Measurements from ENCODE around the gene NCKAP1.
"Not testable (repeated sequence)": the region's sequence is repeated elsewhere in the genome, so short reads cannot be mapped to it uniquely, and the experiment has no call there.

NCKAP1 gene

GRCh38 chr2:182906454-182906853 is 131.8 kb downstream of the NCKAP1 start:
- H3K36me3 ChIP-seq (ENCODE audit: control insufficient read depth, insufficient read depth, low read length, severe bottlenecking) = peaks cover 27% of the 10 kb centered on the region
- no peak for DNase-seq (ENCODE audit: low read depth)

DNA sequence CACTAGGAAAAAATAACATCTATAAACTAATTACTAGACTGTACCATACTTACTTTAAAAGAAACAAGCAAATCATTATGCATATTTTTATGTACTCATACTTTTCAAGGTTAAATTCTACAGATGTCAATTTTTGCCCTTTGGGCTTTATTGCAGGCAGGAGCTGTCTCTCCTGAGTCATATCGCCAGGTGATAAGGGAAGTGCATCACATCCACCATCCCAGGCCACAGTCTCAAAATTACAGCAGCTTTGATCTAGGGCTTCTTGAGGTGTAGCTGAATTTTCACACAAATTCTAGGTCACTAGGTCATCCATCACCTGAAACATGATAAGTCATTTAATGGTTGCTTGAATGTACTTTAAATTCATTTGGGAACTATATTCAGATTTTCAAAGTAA is 133.4 kb downstream of the NCKAP1 start:
- H3K36me3 ChIP-seq (ENCODE audit: control insufficient read depth, insufficient read depth, low read length, severe bottlenecking) = peaks cover 18% of the 10 kb centered on the region
- no peaks in the 10 kb centered on the region for H3K27me3 ChIP-seq (replicated peaks; ENCODE audit: control insufficient read depth, insufficient read depth, low read length)
- no peaks in the 10 kb centered on the region for H3K9me3 ChIP-seq (ENCODE audit: control insufficient read depth, low read length)
- H3K4me1 ChIP-seq (ENCODE audit: control insufficient read depth, insufficient read depth, low read length) = peaks cover 8% of the 10 kb centered on the region
- H3K4me3 ChIP-seq (ENCODE audit: low read length) = no peak overlapping the region
- DNase-seq (ENCODE audit: low read depth) = no peak
- no peak overlapping the region for H3K9ac ChIP-seq (ENCODE audit: low read length)

More at GRCh38 chr2:182906454-182906853, 131.8 kb downstream of the NCKAP1 start:
- Histone ChIP-seq H3K27me3 (replicated peaks; ENCODE audit: control insufficient read depth, insufficient read depth, low read length) (no peaks in the 10 kb centered on the region), H3K9me3 (ENCODE audit: control insufficient read depth, low read length) (no peaks in the 10 kb centered on the region), H3K4me1 (ENCODE audit: control insufficient read depth, insufficient read depth, low read length) (peaks cover 8% of the 10 kb centered on the region), H3K9ac (ENCODE audit: low read length) (no peak overlapping the region), H3K4me3 (ENCODE audit: low read length) (no peak overlapping the region)

DNA sequence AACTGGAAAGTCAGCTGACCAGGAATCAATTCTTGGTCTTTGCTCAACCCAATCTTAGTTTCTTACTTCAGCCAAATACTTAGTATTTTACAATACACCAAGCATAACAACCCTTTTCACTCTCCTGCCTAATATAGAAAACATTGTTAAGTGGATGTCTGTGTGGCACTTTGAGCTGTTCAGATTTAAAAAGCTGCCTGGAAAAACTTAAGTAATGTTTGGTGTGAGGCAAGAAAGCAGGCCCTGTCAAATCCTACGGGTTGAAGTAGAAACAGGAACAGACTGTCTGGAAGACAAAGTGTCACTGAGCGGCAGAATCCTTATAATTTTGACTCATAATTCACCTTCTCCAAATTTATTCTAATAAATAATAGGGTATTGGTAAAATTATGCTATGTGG is 134.7 kb downstream of the NCKAP1 start:
- Histone ChIP-seq H3K27me3 (replicated peaks; ENCODE audit: control insufficient read depth, insufficient read depth, low read length) (no peaks in the 10 kb centered on the region), H3K4me3 (ENCODE audit: low read length) (no peak overlapping the region), H3K9me3 (ENCODE audit: control insufficient read depth, low read length) (no peaks in the 10 kb centered on the region), H3K9ac (ENCODE audit: low read length) (no peak overlapping the region), H3K4me1 (ENCODE audit: control insufficient read depth, insufficient read depth, low read length) (peaks cover 8% of the 10 kb centered on the region), H3K36me3 (ENCODE audit: control insufficient read depth, insufficient read depth, low read length, severe bottlenecking) (peaks cover 8% of the 10 kb centered on the region)
- no peak for DNase-seq (ENCODE audit: low read depth)

DNA sequence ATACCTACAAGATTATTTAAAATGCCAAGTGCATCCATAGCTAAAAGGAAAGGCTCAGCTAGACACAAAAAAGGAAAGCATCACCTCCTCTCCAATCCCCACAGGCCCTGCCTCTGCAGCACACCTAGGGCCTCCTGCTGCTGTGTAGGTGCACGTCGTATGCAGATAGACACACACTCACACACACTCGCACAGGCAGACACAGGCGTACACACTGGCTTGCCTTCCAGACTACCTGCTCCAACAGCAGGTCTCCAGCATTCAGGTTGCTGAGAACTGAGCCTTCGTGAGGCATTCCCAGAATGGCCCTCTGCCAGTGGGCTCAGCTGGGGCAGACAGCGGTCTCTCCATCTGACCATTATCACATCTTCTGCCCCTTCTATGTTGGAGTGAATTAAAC is 136.5 kb downstream of the NCKAP1 start:
- no peak for DNase-seq (ENCODE audit: low read depth)
- no peak overlapping the region for H3K9ac ChIP-seq (ENCODE audit: low read length)
- H3K27me3 ChIP-seq (replicated peaks; ENCODE audit: control insufficient read depth, insufficient read depth, low read length) = no peaks in the 10 kb centered on the region
- H3K4me1 ChIP-seq (ENCODE audit: control insufficient read depth, insufficient read depth, low read length) = no peaks in the 10 kb centered on the region
- no peak overlapping the region for H3K4me3 ChIP-seq (ENCODE audit: low read length)
- peaks cover 8% of the 10 kb centered on the region for H3K36me3 ChIP-seq (ENCODE audit: control insufficient read depth, insufficient read depth, low read length, severe bottlenecking)
- no peaks in the 10 kb centered on the region for H3K9me3 ChIP-seq (ENCODE audit: control insufficient read depth, low read length)

GRCh38 chr2:182898718-182899117 is 139.5 kb downstream of the NCKAP1 start:
- Histone ChIP-seq H3K4me1 (ENCODE audit: control insufficient read depth, insufficient read depth, low read length) (no peaks in the 10 kb centered on the region), H3K4me3 (ENCODE audit: low read length) (no peak overlapping the region)

GRCh38 chr2:182897137-182897536 is 141.1 kb downstream of the NCKAP1 start:
- Histone ChIP-seq H3K9ac (ENCODE audit: low read length) (no peak overlapping the region), H3K36me3 (ENCODE audit: control insufficient read depth, insufficient read depth, low read length, severe bottlenecking) (no peaks in the 10 kb centered on the region), H3K9me3 (ENCODE audit: control insufficient read depth, low read length) (no peaks in the 10 kb centered on the region), H3K4me1 (ENCODE audit: control insufficient read depth, insufficient read depth, low read length) (no peaks in the 10 kb centered on the region), H3K27me3 (replicated peaks; ENCODE audit: control insufficient read depth, insufficient read depth, low read length) (no peaks in the 10 kb centered on the region), H3K4me3 (ENCODE audit: low read length) (no peak overlapping the region)
- no peak for DNase-seq (ENCODE audit: low read depth)

More at GRCh38 chr2:182898718-182899117, 139.5 kb downstream of the NCKAP1 start:
- H3K36me3 ChIP-seq (ENCODE audit: control insufficient read depth, insufficient read depth, low read length, severe bottlenecking) = no peaks in the 10 kb centered on the region
- no peak for DNase-seq (ENCODE audit: low read depth)
- no peaks in the 10 kb centered on the region for H3K27me3 ChIP-seq (replicated peaks; ENCODE audit: control insufficient read depth, insufficient read depth, low read length)
- H3K9me3 ChIP-seq (ENCODE audit: control insufficient read depth, low read length) = no peaks in the 10 kb centered on the region
- no peak overlapping the region for H3K9ac ChIP-seq (ENCODE audit: low read length)

- no peak overlapping the region for H3K4me3 ChIP-seq (ENCODE audit: low read length)
- no peaks in the 10 kb centered on the region for H3K9me3 ChIP-seq (ENCODE audit: control insufficient read depth, low read length)
- DNase-seq (ENCODE audit: low read depth) = no peak
- H3K27me3 ChIP-seq (replicated peaks; ENCODE audit: control insufficient read depth, insufficient read depth, low read length) = no peaks in the 10 kb centered on the region
- H3K36me3 ChIP-seq (ENCODE audit: control insufficient read depth, insufficient read depth, low read length, severe bottlenecking) = no peaks in the 10 kb centered on the region
- H3K9ac ChIP-seq (ENCODE audit: low read length) = no peak overlapping the region
- H3K4me1 ChIP-seq (ENCODE audit: control insufficient read depth, insufficient read depth, low read length) = peaks cover 9% of the 10 kb centered on the region
These were observed 142.5 kb downstream of the NCKAP1 start for GRCh38 chr2:182895798-182896197.

DNA sequence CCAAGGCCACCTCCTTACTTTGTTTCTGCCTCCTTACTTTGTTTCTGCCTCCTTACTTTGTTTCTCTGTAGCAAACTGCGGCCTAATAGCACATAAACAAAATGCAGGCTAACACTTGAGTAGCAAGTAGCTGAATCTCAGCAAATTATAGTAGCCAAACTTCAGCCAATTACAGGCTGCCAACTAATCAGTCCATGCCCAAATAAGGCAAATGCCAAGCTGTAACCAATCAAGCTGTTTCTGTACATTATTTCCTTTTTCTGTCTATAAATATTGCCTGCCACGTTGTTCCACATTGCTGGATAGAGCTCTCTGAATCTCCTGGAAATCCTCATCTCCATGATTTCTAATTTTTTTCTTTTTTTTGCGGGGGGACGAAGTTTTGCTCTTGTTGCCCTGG is 143.1 kb downstream of the NCKAP1 start:
- no peaks in the 10 kb centered on the region for H3K27me3 ChIP-seq (replicated peaks; ENCODE audit: control insufficient read depth, insufficient read depth, low read length)
- no peak overlapping the region for H3K4me3 ChIP-seq (ENCODE audit: low read length)
- no peak overlapping the region for H3K9ac ChIP-seq (ENCODE audit: low read length)
- no peaks in the 10 kb centered on the region for H3K36me3 ChIP-seq (ENCODE audit: control insufficient read depth, insufficient read depth, low read length, severe bottlenecking)
- DNase-seq (ENCODE audit: low read depth) = no peak
- H3K4me1 ChIP-seq (ENCODE audit: control insufficient read depth, insufficient read depth, low read length) = peaks cover 10% of the 10 kb centered on the region
- no peaks in the 10 kb centered on the region for H3K9me3 ChIP-seq (ENCODE audit: control insufficient read depth, low read length)

GRCh38 chr2:182894174-182894573 is 144.1 kb downstream of the NCKAP1 start:
- Histone ChIP-seq H3K9me3 (ENCODE audit: control insufficient read depth, low read length) (no peaks in the 10 kb centered on the region), H3K9ac (ENCODE audit: low read length) (no peak overlapping the region), H3K27me3 (replicated peaks; ENCODE audit: control insufficient read depth, insufficient read depth, low read length) (no peaks in the 10 kb centered on the region), H3K36me3 (ENCODE audit: control insufficient read depth, insufficient read depth, low read length, severe bottlenecking) (no peaks in the 10 kb centered on the region), H3K4me3 (ENCODE audit: low read length) (no peak overlapping the region), H3K4me1 (ENCODE audit: control insufficient read depth, insufficient read depth, low read length) (peaks cover 10% of the 10 kb centered on the region)
- peak; percentile 59 for DNase-seq (ENCODE audit: low read depth)

GRCh38 chr2:182893666-182894065 is 144.6 kb downstream of the NCKAP1 start:
- DNase-seq (ENCODE audit: low read depth) = no peak
- Histone ChIP-seq H3K9ac (ENCODE audit: low read length) (no peak overlapping the region), H3K9me3 (ENCODE audit: control insufficient read depth, low read length) (no peaks in the 10 kb centered on the region), H3K4me1 (ENCODE audit: control insufficient read depth, insufficient read depth, low read length) (peaks cover 10% of the 10 kb centered on the region), H3K27me3 (replicated peaks; ENCODE audit: control insufficient read depth, insufficient read depth, low read length) (no peaks in the 10 kb centered on the region), H3K4me3 (ENCODE audit: low read length) (no peak overlapping the region), H3K36me3 (ENCODE audit: control insufficient read depth, insufficient read depth, low read length, severe bottlenecking) (no peaks in the 10 kb centered on the region)

- H3K4me1 ChIP-seq (ENCODE audit: control insufficient read depth, insufficient read depth, low read length) = peaks cover 10% of the 10 kb centered on the region
- DNase-seq (ENCODE audit: low read depth) = not testable (repeated sequence)
These were observed 145.2 kb downstream of the NCKAP1 start for GRCh38 chr2:182893035-182893434.

DNA sequence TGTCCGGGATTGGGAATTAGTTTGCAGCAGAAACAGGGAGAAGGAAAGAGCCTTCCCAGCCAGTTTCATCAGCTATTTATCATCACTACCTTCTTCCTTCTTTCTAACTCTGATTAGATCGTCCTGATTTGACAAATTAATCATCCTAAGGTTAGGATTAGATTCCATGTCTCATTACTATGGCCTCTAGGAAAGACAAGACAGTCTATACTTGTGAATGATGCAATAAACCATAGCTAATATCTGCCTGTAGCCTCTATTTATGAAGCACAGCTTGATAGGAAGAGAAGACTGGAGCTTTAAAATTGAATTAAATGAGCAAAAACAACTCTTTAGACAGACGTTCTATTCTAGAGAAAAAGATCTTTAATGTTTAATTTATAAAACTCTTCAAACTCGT is 146.6 kb downstream of the NCKAP1 start:
- H3K9ac ChIP-seq (ENCODE audit: low read length) = no peak overlapping the region
- H3K27me3 ChIP-seq (replicated peaks; ENCODE audit: control insufficient read depth, insufficient read depth, low read length) = no peaks in the 10 kb centered on the region
- DNase-seq (ENCODE audit: low read depth) = no peak

More at GRCh38 chr2:182893035-182893434, 145.2 kb downstream of the NCKAP1 start:
- not testable (repeated sequence) for H3K4me3 ChIP-seq (ENCODE audit: low read length); H3K27me3 ChIP-seq (replicated peaks; ENCODE audit: control insufficient read depth, insufficient read depth, low read length); H3K9ac ChIP-seq (ENCODE audit: low read length); H3K36me3 ChIP-seq (ENCODE audit: control insufficient read depth, insufficient read depth, low read length, severe bottlenecking); H3K9me3 ChIP-seq (ENCODE audit: control insufficient read depth, low read length)

More for the DNA sequence above, 146.6 kb downstream of the NCKAP1 start:
- Histone ChIP-seq H3K36me3 (ENCODE audit: control insufficient read depth, insufficient read depth, low read length, severe bottlenecking) (no peaks in the 10 kb centered on the region), H3K9me3 (ENCODE audit: control insufficient read depth, low read length) (no peaks in the 10 kb centered on the region), H3K4me3 (ENCODE audit: low read length) (no peak overlapping the region), H3K4me1 (ENCODE audit: control insufficient read depth, insufficient read depth, low read length) (peaks cover 17% of the 10 kb centered on the region)

Data from adipocyte (in vitro differentiated cells).